ENCODE results near the gene ITPR1.

Gene ITPR1

GRCh38 chr3:4571690-4572334, 78.7 kb downstream of the ITPR1 start:
- no peak for DNase-seq
- H3K36me3 Mint-ChIP-seq, result no peaks in the 10 kb centered on the region
- no peaks in the 10 kb centered on the region for H3K9me3 Mint-ChIP-seq
- no peak overlapping the region for H3K4me3 Mint-ChIP-seq
- no peaks in the 10 kb centered on the region for H3K27me3 Mint-ChIP-seq
- no peaks in the 10 kb centered on the region for H3K4me1 Mint-ChIP-seq
- CTCF ChIA-PET, result interaction anchor here (0.6 to 1.3 kb wide), 5 partner anchors 13 to 222 kb away, joined by 3 to 6 read pairs (median 4); no protein-coding TSS in a partner anchor
- no peak overlapping the region for H3K27ac Mint-ChIP-seq

- H3K4me1 Mint-ChIP-seq, result no peaks in the 10 kb centered on the region
- H3K4me3 Mint-ChIP-seq, result no peak overlapping the region
- H3K9me3 Mint-ChIP-seq, result no peaks in the 10 kb centered on the region
- no peaks in the 10 kb centered on the region for H3K36me3 Mint-ChIP-seq
- CTCF ChIA-PET, result no interaction called here
- no peak for DNase-seq
- no peak overlapping the region for H3K27ac Mint-ChIP-seq
- no peaks in the 10 kb centered on the region for H3K27me3 Mint-ChIP-seq
Observed at GRCh38 chr3:4573153-4573552, 80.0 kb downstream of the ITPR1 start.

GRCh38 chr3:4574426-4574965, 81.3 kb downstream of the ITPR1 start:
- DNase-seq, result no peak
- Mint-ChIP-seq H3K4me1 (no peaks in the 10 kb centered on the region), H3K27me3 (no peaks in the 10 kb centered on the region), H3K4me3 (no peak overlapping the region), H3K9me3 (no peaks in the 10 kb centered on the region), H3K27ac (no peak overlapping the region), H3K36me3 (no peaks in the 10 kb centered on the region)
- CTCF ChIA-PET, result no interaction called here

- Mint-ChIP-seq H3K4me1 (no peaks in the 10 kb centered on the region), H3K36me3 (no peaks in the 10 kb centered on the region), H3K27ac (no peak overlapping the region), H3K27me3 (no peaks in the 10 kb centered on the region), H3K9me3 (no peaks in the 10 kb centered on the region), H3K4me3 (no peak overlapping the region)
- CTCF ChIA-PET, result interaction anchor here (1.1 kb wide), 1 partner anchor 225 kb away, joined by 3 read pairs; no protein-coding TSS in a partner anchor
- DNase-seq, result no peak
Observed at GRCh38 chr3:4575381-4575780, 82.2 kb downstream of the ITPR1 start.

GRCh38 chr3:4577721-4578120, 84.6 kb downstream of the ITPR1 start:
- no peak overlapping the region for H3K4me3 Mint-ChIP-seq
- no peaks in the 10 kb centered on the region for H3K9me3 Mint-ChIP-seq
- H3K27ac Mint-ChIP-seq, result no peak overlapping the region
- no peaks in the 10 kb centered on the region for H3K36me3 Mint-ChIP-seq
- no peaks in the 10 kb centered on the region for H3K4me1 Mint-ChIP-seq
- no peak for DNase-seq
- H3K27me3 Mint-ChIP-seq, result no peaks in the 10 kb centered on the region
- CTCF ChIA-PET, result interaction anchor here (1.9 kb wide), 1 partner anchor 227 kb away, joined by 5 read pairs; no protein-coding TSS in a partner anchor

DNA sequence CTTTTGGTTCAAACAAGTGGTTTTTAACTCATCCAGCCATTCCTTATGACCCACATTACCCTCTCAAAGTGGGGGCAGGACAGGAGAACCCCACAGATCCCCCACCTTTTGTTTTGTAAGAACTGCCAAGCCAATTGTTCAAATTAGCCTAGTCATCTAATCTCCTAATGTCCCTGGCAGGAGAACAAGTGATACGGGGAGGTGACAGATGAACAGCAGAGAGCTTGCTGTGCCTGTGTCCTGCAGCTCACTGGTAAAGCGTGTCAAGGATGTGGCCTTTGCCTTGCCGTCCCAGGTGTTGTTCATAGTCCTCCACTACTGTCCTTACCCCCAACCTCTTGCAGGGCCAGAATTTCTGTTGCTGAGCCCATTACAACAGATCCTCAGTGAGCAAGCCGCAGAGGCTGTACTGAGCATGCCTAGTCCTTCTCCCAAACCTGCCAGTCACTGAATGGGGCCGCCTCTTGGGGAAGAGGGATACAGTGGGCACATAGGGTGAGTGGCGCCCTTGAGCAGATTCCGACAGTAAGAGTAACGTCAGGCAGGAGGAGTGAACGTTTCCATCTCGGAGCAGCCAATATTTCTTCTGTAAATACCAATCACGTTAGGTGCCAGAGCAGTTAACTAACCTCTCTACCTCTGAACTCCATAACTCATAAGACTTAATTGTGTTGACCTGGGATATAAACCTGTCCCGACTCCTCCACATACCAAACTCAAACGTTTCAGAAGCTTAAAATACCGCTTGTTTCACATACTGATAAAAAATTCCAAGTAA, 87.4 kb downstream of the ITPR1 start:
- Mint-ChIP-seq H3K27ac (no peak overlapping the region), H3K4me3 (no peak overlapping the region), H3K27me3 (no peaks in the 10 kb centered on the region), H3K36me3 (no peaks in the 10 kb centered on the region), H3K4me1 (peaks cover 14% of the 10 kb centered on the region), H3K9me3 (no peaks in the 10 kb centered on the region)
- DNase-seq, result no peak
- CTCF ChIA-PET, result no interaction called here

DNA sequence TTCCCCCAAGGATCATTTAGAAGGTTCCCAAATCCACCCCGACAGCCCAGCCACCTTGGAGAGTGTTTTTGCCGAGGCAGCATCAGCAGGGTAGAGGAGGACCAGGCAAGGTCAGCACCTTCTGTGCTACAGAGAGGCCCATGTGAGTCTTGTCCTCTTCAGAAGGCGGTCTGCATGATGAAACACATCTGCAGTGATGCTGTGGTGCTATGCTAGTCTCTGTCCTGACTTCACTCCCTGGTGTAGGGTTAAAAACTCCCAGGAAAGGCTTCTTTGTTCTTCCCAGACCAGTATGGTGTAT, 87.9 kb downstream of the ITPR1 start:
- no peak for DNase-seq
- Mint-ChIP-seq H3K36me3 (no peaks in the 10 kb centered on the region), H3K9me3 (no peaks in the 10 kb centered on the region), H3K27me3 (no peaks in the 10 kb centered on the region), H3K4me1 (peaks cover 16% of the 10 kb centered on the region), H3K4me3 (no peak overlapping the region), H3K27ac (no peak overlapping the region)
- CTCF ChIA-PET, result no interaction called here

- Mint-ChIP-seq H3K36me3 (no peaks in the 10 kb centered on the region), H3K4me1 (peaks cover 17% of the 10 kb centered on the region), H3K9me3 (no peaks in the 10 kb centered on the region), H3K27me3 (no peaks in the 10 kb centered on the region), H3K27ac (no peak overlapping the region), H3K4me3 (no peak overlapping the region)
- CTCF ChIA-PET, result no interaction called here
- DNase-seq, result no peak
Observed at GRCh38 chr3:4581498-4581897, 88.3 kb downstream of the ITPR1 start.

DNA sequence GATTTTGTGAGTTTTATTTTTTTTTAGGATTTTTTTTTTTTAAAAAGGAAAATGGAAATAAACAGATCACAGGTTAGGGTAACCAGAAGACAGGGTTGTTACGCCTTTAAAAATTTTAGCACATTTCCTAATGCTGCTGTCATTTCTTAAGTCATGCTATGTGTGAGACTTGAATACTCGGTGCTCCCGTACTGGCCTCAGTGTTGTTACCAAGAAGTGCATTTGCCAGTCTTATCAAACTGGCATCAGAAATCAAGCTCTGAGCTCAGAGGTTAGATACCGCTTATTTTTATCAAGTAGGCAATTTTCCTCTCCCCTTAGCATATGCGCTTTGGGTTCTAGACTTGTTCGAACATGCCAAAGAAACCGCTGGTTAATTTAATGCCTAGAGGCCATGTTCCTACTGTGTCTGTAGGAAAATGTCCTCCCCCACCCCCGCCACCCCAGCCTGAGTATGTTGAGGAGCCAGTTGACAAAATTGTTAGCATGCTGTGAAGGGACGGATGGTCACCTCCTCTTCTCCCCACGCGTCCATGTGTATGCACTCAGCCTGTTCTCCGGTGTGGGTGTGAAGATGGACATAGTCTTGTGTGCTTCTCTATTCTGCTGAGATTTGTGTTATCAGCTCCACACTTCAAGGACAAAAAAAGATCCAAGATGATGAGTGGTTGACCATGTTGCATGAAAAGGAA, 88.9 kb downstream of the ITPR1 start:
- no peaks in the 10 kb centered on the region for H3K27me3 Mint-ChIP-seq
- no peaks in the 10 kb centered on the region for H3K9me3 Mint-ChIP-seq
- no peaks in the 10 kb centered on the region for H3K36me3 Mint-ChIP-seq
- peaks cover 21% of the 10 kb centered on the region for H3K4me1 Mint-ChIP-seq
- CTCF ChIA-PET, result interaction anchor here (1.6 to 3.6 kb wide), 2 partner anchors 89 to 231 kb away, joined by 3 to 29 read pairs; partner anchors contain the start of gene ITPR1
- H3K27ac Mint-ChIP-seq, result no peak overlapping the region
- DNase-seq, result no peak
- H3K4me3 Mint-ChIP-seq, result no peak overlapping the region

- CTCF ChIA-PET, result interaction anchor here (0.7 to 3.6 kb wide), 3 partner anchors 76 to 231 kb away, joined by 3 to 29 read pairs (median 3); partner anchors contain the start of gene ITPR1
- Mint-ChIP-seq H3K27ac (no peak overlapping the region), H3K4me3 (no peak overlapping the region), H3K9me3 (no peaks in the 10 kb centered on the region), H3K36me3 (no peaks in the 10 kb centered on the region), H3K27me3 (no peaks in the 10 kb centered on the region), H3K4me1 (peaks cover 23% of the 10 kb centered on the region)
- DNase-seq, result no peak
Observed at GRCh38 chr3:4582624-4583023, 89.5 kb downstream of the ITPR1 start.

DNA sequence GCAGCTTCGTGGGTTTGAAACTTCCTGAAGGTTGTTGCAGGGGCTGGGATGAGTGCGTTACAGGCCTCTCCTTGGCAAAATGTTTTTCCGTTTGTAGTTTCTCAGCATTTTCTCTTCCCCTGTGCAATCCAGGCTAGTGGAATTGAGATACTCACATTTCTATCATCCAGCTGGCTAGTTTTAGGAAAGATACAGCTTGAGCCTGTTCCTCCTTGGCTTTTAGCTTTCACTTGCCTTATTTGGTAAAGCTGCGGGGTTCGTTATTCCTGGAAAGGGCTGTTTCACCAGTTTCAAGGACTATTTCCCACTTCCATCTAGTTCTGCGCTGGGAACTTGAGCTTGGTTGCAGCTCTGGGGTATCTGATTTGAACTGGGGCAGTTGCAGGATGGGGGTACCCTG, 90.3 kb downstream of the ITPR1 start:
- Mint-ChIP-seq H3K4me3 (no peak overlapping the region), H3K27me3 (no peaks in the 10 kb centered on the region), H3K9me3 (no peaks in the 10 kb centered on the region), H3K36me3 (no peaks in the 10 kb centered on the region), H3K4me1 (peaks cover 26% of the 10 kb centered on the region), H3K27ac (no peak overlapping the region)
- CTCF ChIA-PET, result interaction anchor here (0.8 to 3.6 kb wide), 3 partner anchors 24 to 232 kb away, joined by 3 to 29 read pairs (median 4); partner anchors contain the start of gene ITPR1
- no peak for DNase-seq

- H3K4me1 Mint-ChIP-seq, result peaks cover 26% of the 10 kb centered on the region
- H3K9me3 Mint-ChIP-seq, result no peaks in the 10 kb centered on the region
- no peaks in the 10 kb centered on the region for H3K36me3 Mint-ChIP-seq
- no peaks in the 10 kb centered on the region for H3K27me3 Mint-ChIP-seq
- H3K4me3 Mint-ChIP-seq, result peak overlapping the region; percentile 72
- peak overlapping the region; percentile 78 for H3K27ac Mint-ChIP-seq
- CTCF ChIA-PET, result interaction anchor here (0.7 to 3.6 kb wide), 6 partner anchors 13 to 233 kb away, joined by 3 to 29 read pairs (median 4); no protein-coding TSS in a partner anchor
- DNase-seq, result peak; percentile 37
Observed at GRCh38 chr3:4584456-4585249, 91.5 kb downstream of the ITPR1 start.

GRCh38 chr3:4586381-4586780, 93.2 kb downstream of the ITPR1 start:
- no peaks in the 10 kb centered on the region for H3K36me3 Mint-ChIP-seq
- no peak overlapping the region for H3K4me3 Mint-ChIP-seq
- no peaks in the 10 kb centered on the region for H3K27me3 Mint-ChIP-seq
- no peak overlapping the region for H3K27ac Mint-ChIP-seq
- no peak for DNase-seq
- CTCF ChIA-PET, result interaction anchor here (0.8 kb wide), 1 partner anchor 236 kb away, joined by 4 read pairs; no protein-coding TSS in a partner anchor
- H3K9me3 Mint-ChIP-seq, result peaks cover 3% of the 10 kb centered on the region
- peaks cover 26% of the 10 kb centered on the region for H3K4me1 Mint-ChIP-seq
